ENCODE results near the gene LSR.

GRCh38 chr19:35268536-35269437 is 20.0 kb downstream of the LSR start, which contains the start of gene USF2:
- no peak for TF ChIP-seq POLR2A (IDR thresholded peaks at IDR 0.05)
- TF ChIP-seq, protein P1, sequence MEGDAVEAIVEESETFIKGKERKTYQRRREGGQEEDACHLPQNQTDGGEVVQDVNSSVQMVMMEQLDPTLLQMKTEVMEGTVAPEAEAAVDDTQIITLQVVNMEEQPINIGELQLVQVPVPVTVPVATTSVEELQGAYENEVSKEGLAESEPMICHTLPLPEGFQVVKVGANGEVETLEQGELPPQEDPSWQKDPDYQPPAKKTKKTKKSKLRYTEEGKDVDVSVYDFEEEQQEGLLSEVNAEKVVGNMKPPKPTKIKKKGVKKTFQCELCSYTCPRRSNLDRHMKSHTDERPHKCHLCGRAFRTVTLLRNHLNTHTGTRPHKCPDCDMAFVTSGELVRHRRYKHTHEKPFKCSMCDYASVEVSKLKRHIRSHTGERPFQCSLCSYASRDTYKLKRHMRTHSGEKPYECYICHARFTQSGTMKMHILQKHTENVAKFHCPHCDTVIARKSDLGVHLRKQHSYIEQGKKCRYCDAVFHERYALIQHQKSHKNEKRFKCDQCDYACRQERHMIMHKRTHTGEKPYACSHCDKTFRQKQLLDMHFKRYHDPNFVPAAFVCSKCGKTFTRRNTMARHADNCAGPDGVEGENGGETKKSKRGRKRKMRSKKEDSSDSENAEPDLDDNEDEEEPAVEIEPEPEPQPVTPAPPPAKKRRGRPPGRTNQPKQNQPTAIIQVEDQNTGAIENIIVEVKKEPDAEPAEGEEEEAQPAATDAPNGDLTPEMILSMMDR (IDR thresholded peaks at IDR 0.05), result no peak

Measured in body of pancreas (tissue), 4 donors.